SK-N-SH (cell line): ENCODE measurements around the gene SPP2. TPM values are rescaled to one million over a fixed set of nuclear protein-coding genes. Genes with fewer than 3 reads are reported as not detected.

ENCODE experiments used
- CTCF ChIA-PET: fragments of 300-600, 350-600 bp; formaldehyde crosslinking; extraction: SDS; loops from one replicate; lab custom pipeline; 2021; lab: Yijun Ruan, JAX
- POLR2A ChIA-PET: fragments of 350-600 bp; sonication (Branson Sonifier 250); formaldehyde crosslinking; extraction: SDS; loops from one replicate; lab custom pipeline; 2020; ENCODE audit warnings: antibody characterized with exemption, inconsistent platforms; lab: Yijun Ruan, JAX
- DNase-seq: peaks from one replicate; pipeline ENCODE4 v3.0.0; 2012
- H2AFZ ChIP-seq: fragments of 200-600 bp; sonication (generic); 2 replicates; pipeline ENCODE4 v1.8.1; 2016; ENCODE audit warnings: antibody characterized with exemption, mild to moderate bottlenecking, low read depth
- H3F3A ChIP-seq: fragments of 200-600 bp; sonication (generic); replicated peaks from 2 replicates; pipeline ENCODE3; 2016; ENCODE audit warnings: antibody characterized with exemption, mild to moderate bottlenecking; ENCODE audit not compliant: insufficient read depth
- H3K27ac ChIP-seq, 2 experiments: fragments of 200-500 bp in 1 of 2; fragments of 200-600 bp in 1 of 2; sonication (Bioruptor generic) in 1 of 2; sonication (generic), shearing (Covaris generic) in 1 of 2; 2 replicates each; pipeline versions ENCODE4 v1.5.1 to v1.6.1; 2014 to 2016; ENCODE audit warnings: low read depth in 2 of 2, inconsistent platforms in 1 of 2, low read length in 1 of 2, mild to moderate bottlenecking in 1 of 2, mixed read lengths in 1 of 2
- H3K27me3 ChIP-seq: fragments of 200-600 bp; sonication (generic), shearing (Covaris generic); 2 replicates; pipeline ENCODE4 v1.6.1; 2016; ENCODE audit warnings: mixed run types; ENCODE audit not compliant: insufficient read depth
- H3K36me3 ChIP-seq, 2 experiments: fragments of 200-500 bp in 1 of 2; fragments of 200-600 bp in 1 of 2; sonication (Bioruptor generic) in 1 of 2; sonication (generic) in 1 of 2; replicated peaks in 1 of 2; 2 replicates each; pipeline versions ENCODE3 to v1.5.1; 2014 to 2016; ENCODE audit warnings: low read length in 1 of 2, mild to moderate bottlenecking in 1 of 2; ENCODE audit not compliant: insufficient read depth in 2 of 2, control insufficient read depth in 1 of 2
- H3K4me1 ChIP-seq, 2 experiments: fragments of 200-500 bp in 1 of 2; fragments of 200-600 bp in 1 of 2; sonication (Bioruptor generic) in 1 of 2; sonication (generic), shearing (Covaris generic) in 1 of 2; 2 replicates each; pipeline versions ENCODE4 v1.5.1 to v1.6.1; 2014 to 2016; ENCODE audit warnings: low read depth in 1 of 2, low read length in 1 of 2, mixed run types in 1 of 2; ENCODE audit not compliant: insufficient read depth in 2 of 2, control insufficient read depth in 1 of 2
- H3K4me2 ChIP-seq: fragments of 200-600 bp; sonication (generic), shearing (Covaris generic); 2 replicates; pipeline ENCODE4 v1.6.1; 2017; ENCODE audit warnings: mixed run types
- H3K4me3 ChIP-seq, 2 experiments: fragments of 200-500 bp in 1 of 2; fragments of 200-600 bp in 1 of 2; sonication (Bioruptor generic) in 1 of 2; sonication (generic), shearing (Covaris generic) in 1 of 2; 2 replicates each; pipeline versions ENCODE4 v1.5.1 to v1.8.1; 2014 to 2016; ENCODE audit warnings: low read depth in 2 of 2, inconsistent platforms in 1 of 2, low read length in 1 of 2, mild to moderate bottlenecking in 1 of 2, mixed read lengths in 1 of 2, moderate library complexity in 1 of 2
- H3K79me2 ChIP-seq: fragments of 200-600 bp; sonication (generic); 2 replicates; pipeline ENCODE4 v1.8.1; 2017; ENCODE audit warnings: mild to moderate bottlenecking; ENCODE audit not compliant: insufficient read depth
- H3K9ac ChIP-seq: fragments of 200-600 bp; sonication (generic); 2 replicates; pipeline ENCODE4 v1.6.1; 2017; ENCODE audit warnings: mixed run types
- H3K9me2 ChIP-seq: fragments of 200-600 bp; sonication (generic); 2 replicates; pipeline ENCODE4 v1.6.1; 2017; ENCODE audit warnings: mixed run types
- H3K9me3 ChIP-seq: fragments of 200-600 bp; sonication (generic); 2 replicates; pipeline ENCODE4 v1.6.1; 2017; ENCODE audit warnings: mixed run types, mild to moderate bottlenecking, moderate library complexity
- H4K20me1 ChIP-seq: fragments of 200-600 bp; sonication (generic); 2 replicates; pipeline ENCODE4 v1.6.1; 2017; ENCODE audit warnings: mild to moderate bottlenecking, mixed run types; ENCODE audit not compliant: insufficient read depth
- CHD2 ChIP-seq: fragments of 150-350 bp; IDR thresholded peaks from 2 replicates; pipeline ENCODE4 v1.6.1; 2018; ENCODE audit warnings: low read length; ENCODE audit not compliant: partially characterized antibody
- ELF1 ChIP-seq: IDR thresholded peaks from 2 replicates; pipeline ENCODE4 v1.4.0; 2012
- EP300 ChIP-seq, 2 experiments: IDR thresholded peaks; 2 replicates each; pipeline versions ENCODE4 v1.4.0 to v1.6.1; 2012; ENCODE audit warnings: borderline replicate concordance in 1 of 2, low read depth in 1 of 2, low read length in 1 of 2
- EZH2phosphoT487 ChIP-seq: fragments of 200-600 bp; sonication (generic); IDR thresholded peaks from 2 replicates; pipeline ENCODE4 v1.6.1; 2017; ENCODE audit warnings: low read depth, mixed run types, mild to moderate bottlenecking, antibody characterized with exemption, moderate library complexity, borderline replicate concordance
- FOSL2 ChIP-seq: IDR thresholded peaks from 2 replicates; pipeline ENCODE4 v1.4.0; 2012; ENCODE audit warnings: low read depth, mild to moderate bottlenecking, moderate library complexity, borderline replicate concordance
- FOXJ3 ChIP-seq: sonication (generic); formaldehyde crosslinking; IDR thresholded peaks from 2 replicates; pipeline ENCODE4 v1.5.1; 2020; ENCODE audit warnings: mild to moderate bottlenecking, missing genetic modification reagents
- GABPA ChIP-seq: IDR thresholded peaks from 2 replicates; pipeline ENCODE4 v1.4.0; 2012; ENCODE audit warnings: low read depth, mild to moderate bottlenecking
- GATA2 ChIP-seq: sonication (generic); formaldehyde crosslinking; IDR thresholded peaks from 2 replicates; pipeline ENCODE4 v1.5.0; 2020; ENCODE audit warnings: mild to moderate bottlenecking, missing genetic modification reagents
- JUND ChIP-seq: IDR thresholded peaks from 2 replicates; pipeline ENCODE4 v1.4.0; 2012
- MEF2A ChIP-seq: IDR thresholded peaks from 2 replicates; pipeline ENCODE4 v1.4.0; 2012; ENCODE audit warnings: low read depth, borderline replicate concordance
- NFIC ChIP-seq: IDR thresholded peaks from 2 replicates; pipeline ENCODE4 v1.4.0; 2012; ENCODE audit warnings: borderline replicate concordance
- POLR2AphosphoS5 ChIP-seq: IDR thresholded peaks from 2 replicates; pipeline ENCODE4 v1.6.1; 2012; ENCODE audit warnings: low read depth, low read length
- RCOR1 ChIP-seq: fragments of 150-350 bp; IDR thresholded peaks from 2 replicates; pipeline ENCODE4 v1.6.1; 2017; ENCODE audit warnings: antibody characterized with exemption, low read length
- RFX5 ChIP-seq: IDR thresholded peaks from 2 replicates; pipeline ENCODE4 v1.6.1; 2012; ENCODE audit warnings: mild to moderate bottlenecking, improper control_type of control experiment, low read length
- SIN3A ChIP-seq: IDR thresholded peaks from 2 replicates; pipeline ENCODE4 v1.6.1; 2012; ENCODE audit warnings: low read depth, mild to moderate bottlenecking, low read length, moderate library complexity, borderline replicate concordance
- SMC3 ChIP-seq: IDR thresholded peaks from 2 replicates; pipeline ENCODE4 v1.6.1; 2012; ENCODE audit warnings: low read depth, low read length, improper control_type of control experiment
- TAF1 ChIP-seq: IDR thresholded peaks from 2 replicates; pipeline ENCODE4 v1.6.1; 2012; ENCODE audit warnings: low read depth, mild to moderate bottlenecking, low read length, moderate library complexity, borderline replicate concordance
- TCF12 ChIP-seq: IDR thresholded peaks from 2 replicates; pipeline ENCODE4 v1.4.0; 2012
- WGBS: methylation state at CpG from one replicate; pipeline ENCODE4 v1.1.6; 2017; ENCODE audit warnings: low lambda C conversion rate; 5-methylcytosine and 5-hydroxymethylcytosine counted together
- polyA plus RNA-seq, 3 experiments: library from polyadenylated mRNA; depleted of rRNA; stranded (reverse); fragments of >200 nt; gene quantifications; 2 replicates each; pipeline ENCODE4 v1.2.3, GENCODE V29; 2012
- TF ChIP-seq, protein P1 (sequence below): fragments of 200-600 bp; sonication (generic); IDR thresholded peaks from 2 replicates; pipeline ENCODE4 v1.6.1; 2017; ENCODE audit warnings: antibody characterized with exemption, mild to moderate bottlenecking, moderate library complexity
- TF ChIP-seq, protein P2 (sequence below): IDR thresholded peaks from 2 replicates; pipeline ENCODE4 v1.4.0; 2012; ENCODE audit warnings: low read depth
- TF ChIP-seq, protein P3 (sequence below): fragments of 150-350 bp; IDR thresholded peaks from 2 replicates; pipeline ENCODE4 v1.6.1; 2017; ENCODE audit warnings: antibody characterized with exemption, low read length, low read depth, borderline replicate concordance
- TF ChIP-seq, protein P4 (sequence below): IDR thresholded peaks from 2 replicates; pipeline ENCODE4; 2012
- TF ChIP-seq, protein P5 (sequence below): IDR thresholded peaks from 2 replicates; pipeline ENCODE4 v1.4.0; 2012; ENCODE audit warnings: low read depth, borderline replicate concordance

SPP2 gene
- polyA plus RNA-seq, 1 of the 3 experiments (the other 2 are of a cell fraction), result 0.30 TPM

DNA sequence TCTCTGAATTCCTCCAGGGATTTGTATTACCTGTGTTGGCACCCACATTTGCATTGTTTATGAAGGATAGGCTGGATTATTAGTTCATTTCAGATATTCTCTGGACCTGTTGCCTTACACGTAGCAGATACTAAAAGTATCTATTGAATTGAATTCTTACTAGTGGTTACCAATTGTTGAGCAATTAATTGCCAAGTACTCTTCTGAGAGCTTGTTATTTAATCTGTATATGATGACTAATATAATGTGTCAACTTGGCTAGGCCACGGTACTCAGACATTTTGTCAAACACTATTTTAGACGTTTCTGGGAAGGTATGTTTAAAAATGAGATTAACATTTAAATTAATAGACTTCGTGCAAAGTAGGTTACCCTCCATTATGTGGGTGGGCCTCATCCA is 2.5 kb upstream of the SPP2 start (continued):
- TF ChIP-seq, protein P1, sequence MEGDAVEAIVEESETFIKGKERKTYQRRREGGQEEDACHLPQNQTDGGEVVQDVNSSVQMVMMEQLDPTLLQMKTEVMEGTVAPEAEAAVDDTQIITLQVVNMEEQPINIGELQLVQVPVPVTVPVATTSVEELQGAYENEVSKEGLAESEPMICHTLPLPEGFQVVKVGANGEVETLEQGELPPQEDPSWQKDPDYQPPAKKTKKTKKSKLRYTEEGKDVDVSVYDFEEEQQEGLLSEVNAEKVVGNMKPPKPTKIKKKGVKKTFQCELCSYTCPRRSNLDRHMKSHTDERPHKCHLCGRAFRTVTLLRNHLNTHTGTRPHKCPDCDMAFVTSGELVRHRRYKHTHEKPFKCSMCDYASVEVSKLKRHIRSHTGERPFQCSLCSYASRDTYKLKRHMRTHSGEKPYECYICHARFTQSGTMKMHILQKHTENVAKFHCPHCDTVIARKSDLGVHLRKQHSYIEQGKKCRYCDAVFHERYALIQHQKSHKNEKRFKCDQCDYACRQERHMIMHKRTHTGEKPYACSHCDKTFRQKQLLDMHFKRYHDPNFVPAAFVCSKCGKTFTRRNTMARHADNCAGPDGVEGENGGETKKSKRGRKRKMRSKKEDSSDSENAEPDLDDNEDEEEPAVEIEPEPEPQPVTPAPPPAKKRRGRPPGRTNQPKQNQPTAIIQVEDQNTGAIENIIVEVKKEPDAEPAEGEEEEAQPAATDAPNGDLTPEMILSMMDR, result no peak
- no peak for TF ChIP-seq EZH2phosphoT487

DNA sequence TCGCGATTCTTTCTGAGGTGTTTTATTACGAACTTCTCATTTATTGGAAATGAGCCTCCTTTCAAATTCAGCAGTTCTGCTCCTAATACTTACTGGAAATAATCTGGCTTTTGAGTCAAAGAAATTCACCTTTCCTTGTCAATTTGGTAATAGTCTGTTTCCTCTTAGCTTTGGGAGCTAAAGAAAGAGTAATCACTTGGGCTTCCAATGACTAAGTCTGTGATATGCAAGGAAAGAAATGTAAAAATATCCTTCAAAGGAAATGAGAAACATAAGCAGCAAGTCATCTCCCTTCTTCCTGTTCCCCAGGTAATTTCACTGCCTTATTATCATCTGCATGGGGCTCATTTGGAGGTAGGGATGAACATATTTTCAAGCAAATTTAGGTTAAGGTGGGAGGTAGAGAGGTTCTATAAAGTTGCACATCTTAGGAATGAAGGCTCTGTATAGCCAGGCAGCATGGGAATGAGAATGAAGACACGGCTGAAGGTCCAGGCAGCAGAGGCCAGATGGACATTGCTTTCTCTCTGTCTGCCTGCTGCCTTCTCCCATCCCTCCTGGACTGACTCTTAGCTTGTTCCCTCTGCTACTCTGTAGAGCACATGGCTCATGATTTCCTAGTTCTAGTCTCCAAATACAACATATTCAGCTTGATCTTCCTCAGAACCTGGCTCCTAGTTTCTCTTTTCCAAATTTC is 1.0 kb downstream of the SPP2 start:
- H3K79me2 ChIP-seq, result no peaks in the 10 kb centered on the region
- CTCF ChIA-PET, result interaction anchor here (0.9 kb wide), 1 partner anchor 494 kb away, joined by 3 read pairs; no protein-coding TSS in a partner anchor
- no peaks in the 10 kb centered on the region for H3K27me3 ChIP-seq
- DNase-seq, result no peak
- no peak overlapping the region for H3K9ac ChIP-seq
- no peak overlapping the region for H3K4me3 ChIP-seq
- peaks cover 5% of the 10 kb centered on the region for H3F3A ChIP-seq
- no peak overlapping the region; the same call in 1 of the 2 replicates for H3K4me2 ChIP-seq
- no peaks in the 10 kb centered on the region for H3K9me2 ChIP-seq
- H4K20me1 ChIP-seq, result no peaks in the 10 kb centered on the region
- WGBS, result 70% methylated on average over 4 of the region's 4 CpGs
- peak overlapping the region; percentile 30 for H2AFZ ChIP-seq
- H3K36me3 ChIP-seq, result no peaks in the 10 kb centered on the region
- peak overlapping the region in 1 of 2 experiments; percentile 45; a peak in 1 of 4 replicates for H3K27ac ChIP-seq
- H3K4me1 ChIP-seq, result peaks cover 0 to 5% of the 10 kb centered on the region in 2 experiments; a peak in 1 of 4 replicates
- no peaks in the 10 kb centered on the region for H3K9me3 ChIP-seq
- POLR2A ChIA-PET, result no interaction called here
- TF ChIP-seq FOSL2 (peak; percentile 73), TCF12 (peak; percentile 68; the same call in 1 of the 2 replicates), ELF1 (no peak), SIN3A (no peak), JUND (0 out of 2 replicates have a peak, but pooled peaks have one; percentile 40), RCOR1 (no peak), GABPA (no peak), RFX5 (no peak), POLR2AphosphoS5 (no peak), MEF2A (peak; percentile 55; the same call in 1 of the 2 replicates), NFIC (no peak), FOXJ3 (CRISPR knock-in tag) (no peak), CHD2 (no peak), TAF1 (no peak), EZH2phosphoT487 (no peak), EP300 (IDR thresholded peaks at IDR 0.05; ENCODE audit: borderline replicate concordance in 1 of 2, low read depth in 1 of 2, low read length in 1 of 2) (peak in 1 of 2 experiments; percentile 43; a peak in 1 of 4 replicates), SMC3 (no peak), GATA2 (CRISPR knock-in tag) (no peak)
- TF ChIP-seq, protein P2, sequence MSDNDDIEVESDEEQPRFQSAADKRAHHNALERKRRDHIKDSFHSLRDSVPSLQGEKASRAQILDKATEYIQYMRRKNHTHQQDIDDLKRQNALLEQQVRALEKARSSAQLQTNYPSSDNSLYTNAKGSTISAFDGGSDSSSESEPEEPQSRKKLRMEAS, result 0 out of 2 replicates have a peak, but pooled peaks have one; percentile 4
- TF ChIP-seq, protein P3, sequence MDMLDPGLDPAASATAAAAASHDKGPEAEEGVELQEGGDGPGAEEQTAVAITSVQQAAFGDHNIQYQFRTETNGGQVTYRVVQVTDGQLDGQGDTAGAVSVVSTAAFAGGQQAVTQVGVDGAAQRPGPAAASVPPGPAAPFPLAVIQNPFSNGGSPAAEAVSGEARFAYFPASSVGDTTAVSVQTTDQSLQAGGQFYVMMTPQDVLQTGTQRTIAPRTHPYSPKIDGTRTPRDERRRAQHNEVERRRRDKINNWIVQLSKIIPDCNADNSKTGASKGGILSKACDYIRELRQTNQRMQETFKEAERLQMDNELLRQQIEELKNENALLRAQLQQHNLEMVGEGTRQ, result no peak
- TF ChIP-seq, protein P1, result no peak
- TF ChIP-seq, protein P4, sequence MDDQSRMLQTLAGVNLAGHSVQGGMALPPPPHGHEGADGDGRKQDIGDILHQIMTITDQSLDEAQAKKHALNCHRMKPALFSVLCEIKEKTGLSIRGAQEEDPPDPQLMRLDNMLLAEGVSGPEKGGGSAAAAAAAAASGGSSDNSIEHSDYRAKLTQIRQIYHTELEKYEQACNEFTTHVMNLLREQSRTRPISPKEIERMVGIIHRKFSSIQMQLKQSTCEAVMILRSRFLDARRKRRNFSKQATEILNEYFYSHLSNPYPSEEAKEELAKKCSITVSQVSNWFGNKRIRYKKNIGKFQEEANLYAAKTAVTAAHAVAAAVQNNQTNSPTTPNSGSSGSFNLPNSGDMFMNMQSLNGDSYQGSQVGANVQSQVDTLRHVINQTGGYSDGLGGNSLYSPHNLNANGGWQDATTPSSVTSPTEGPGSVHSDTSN, result peak; percentile 38; the same call in 1 of the 2 replicates
- TF ChIP-seq, protein P5, sequence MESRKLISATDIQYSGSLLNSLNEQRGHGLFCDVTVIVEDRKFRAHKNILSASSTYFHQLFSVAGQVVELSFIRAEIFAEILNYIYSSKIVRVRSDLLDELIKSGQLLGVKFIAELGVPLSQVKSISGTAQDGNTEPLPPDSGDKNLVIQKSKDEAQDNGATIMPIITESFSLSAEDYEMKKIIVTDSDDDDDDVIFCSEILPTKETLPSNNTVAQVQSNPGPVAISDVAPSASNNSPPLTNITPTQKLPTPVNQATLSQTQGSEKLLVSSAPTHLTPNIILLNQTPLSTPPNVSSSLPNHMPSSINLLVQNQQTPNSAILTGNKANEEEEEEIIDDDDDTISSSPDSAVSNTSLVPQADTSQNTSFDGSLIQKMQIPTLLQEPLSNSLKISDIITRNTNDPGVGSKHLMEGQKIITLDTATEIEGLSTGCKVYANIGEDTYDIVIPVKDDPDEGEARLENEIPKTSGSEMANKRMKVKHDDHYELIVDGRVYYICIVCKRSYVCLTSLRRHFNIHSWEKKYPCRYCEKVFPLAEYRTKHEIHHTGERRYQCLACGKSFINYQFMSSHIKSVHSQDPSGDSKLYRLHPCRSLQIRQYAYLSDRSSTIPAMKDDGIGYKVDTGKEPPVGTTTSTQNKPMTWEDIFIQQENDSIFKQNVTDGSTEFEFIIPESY, result no peak
